A673 (cell line): Measurements from ENCODE around the gene SLC35F6.

Experiments used
- EZH2 ChIP-seq: fragments of 200-600 bp; sonication (generic); IDR thresholded peaks from 2 replicates; pipeline ENCODE4 v1.6.1; 2017; ENCODE audit warnings: borderline replicate concordance, low read depth, mild to moderate bottlenecking, mixed read lengths, antibody characterized with exemption, low read length; ENCODE audit not compliant: poor library complexity, severe bottlenecking
- TF ChIP-seq, protein P1 (sequence below): fragments of 300-800, 200-600 bp; sonication (generic); conservative IDR thresholded peaks from 2 replicates; pipeline ENCODE4 v1.5.1; 2017; ENCODE audit warnings: low read depth, mild to moderate bottlenecking, antibody characterized with exemption, low read length, moderate library complexity, mixed read lengths

DNA sequence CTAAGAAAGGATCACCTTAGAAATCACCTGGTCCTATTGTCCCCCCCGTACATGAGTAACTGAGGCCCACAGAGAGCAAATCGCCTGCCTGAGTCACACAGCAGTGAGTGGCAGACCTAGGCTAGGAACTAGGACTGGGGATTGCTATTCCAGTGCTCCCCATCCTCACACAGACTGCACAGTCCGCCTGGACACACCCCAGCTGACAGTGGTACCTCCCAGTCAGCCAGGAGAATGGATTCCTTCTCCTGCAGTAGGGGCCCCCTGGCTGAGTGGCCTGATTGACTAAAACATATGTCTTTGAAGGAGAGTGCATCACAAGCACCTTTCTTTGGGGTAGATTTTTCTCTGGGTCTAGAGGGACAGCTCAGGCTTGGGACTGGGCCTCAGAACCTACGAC, 32.4 kb upstream of the SLC35F6 start:
- TF ChIP-seq, protein P1, sequence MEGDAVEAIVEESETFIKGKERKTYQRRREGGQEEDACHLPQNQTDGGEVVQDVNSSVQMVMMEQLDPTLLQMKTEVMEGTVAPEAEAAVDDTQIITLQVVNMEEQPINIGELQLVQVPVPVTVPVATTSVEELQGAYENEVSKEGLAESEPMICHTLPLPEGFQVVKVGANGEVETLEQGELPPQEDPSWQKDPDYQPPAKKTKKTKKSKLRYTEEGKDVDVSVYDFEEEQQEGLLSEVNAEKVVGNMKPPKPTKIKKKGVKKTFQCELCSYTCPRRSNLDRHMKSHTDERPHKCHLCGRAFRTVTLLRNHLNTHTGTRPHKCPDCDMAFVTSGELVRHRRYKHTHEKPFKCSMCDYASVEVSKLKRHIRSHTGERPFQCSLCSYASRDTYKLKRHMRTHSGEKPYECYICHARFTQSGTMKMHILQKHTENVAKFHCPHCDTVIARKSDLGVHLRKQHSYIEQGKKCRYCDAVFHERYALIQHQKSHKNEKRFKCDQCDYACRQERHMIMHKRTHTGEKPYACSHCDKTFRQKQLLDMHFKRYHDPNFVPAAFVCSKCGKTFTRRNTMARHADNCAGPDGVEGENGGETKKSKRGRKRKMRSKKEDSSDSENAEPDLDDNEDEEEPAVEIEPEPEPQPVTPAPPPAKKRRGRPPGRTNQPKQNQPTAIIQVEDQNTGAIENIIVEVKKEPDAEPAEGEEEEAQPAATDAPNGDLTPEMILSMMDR, result no peak
- TF ChIP-seq EZH2, result no peak
